ENCODE measurements around the gene PTPRU.

The PTPRU gene

DNA sequence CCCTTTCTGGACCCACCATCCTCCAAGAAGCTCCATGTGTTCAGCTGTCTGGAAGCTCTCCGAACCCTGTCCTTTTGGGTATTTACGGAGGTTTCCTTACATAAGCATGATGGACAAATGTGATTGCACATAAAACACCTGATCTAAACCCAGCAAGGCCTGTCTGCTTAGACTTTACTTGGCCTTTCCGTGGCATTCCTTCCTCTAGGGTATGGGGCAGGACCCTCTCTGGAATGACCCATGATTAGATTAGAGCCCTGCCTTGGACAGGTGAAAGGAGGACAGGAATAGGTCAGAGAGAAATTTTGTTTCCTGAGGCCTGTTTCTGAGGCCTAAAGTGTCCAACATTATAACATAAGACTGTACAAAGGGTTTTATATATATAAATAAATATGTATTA is 16.9 kb downstream of the PTPRU start:
- TF ChIP-seq CTCF (IDR thresholded peaks at IDR 0.05; ENCODE audit: insufficient read depth, low read length, missing control alignments) = no peak
- ChIA-PET POLR2A (no interaction called here), CTCF (interaction anchor here (0.8 to 1.4 kb wide), 4 partner anchors 9 to 1455 kb away, joined by 3 to 4 read pairs (median 3); partner anchors contain the start of gene PTPRU)
- no peak for DNase-seq (ENCODE audit: low read depth, low spot score)
- H3K4me3 ChIP-seq (ENCODE audit: low read depth, low read length) = no peak overlapping the region

GRCh38 chr1:29254346-29254745 is 18.0 kb downstream of the PTPRU start:
- H3K4me3 ChIP-seq (ENCODE audit: low read depth, low read length) = no peak overlapping the region
- POLR2A ChIA-PET = no interaction called here
- TF ChIP-seq CTCF (IDR thresholded peaks at IDR 0.05; ENCODE audit: insufficient read depth, low read length, missing control alignments) = no peak
- DNase-seq (ENCODE audit: low read depth, low spot score) = no peak
- CTCF ChIA-PET = no interaction called here

- DNase-seq (ENCODE audit: low read depth, low spot score) = no peak
- no peak for TF ChIP-seq CTCF (IDR thresholded peaks at IDR 0.05; ENCODE audit: insufficient read depth, low read length, missing control alignments)
- no peak overlapping the region for H3K4me3 ChIP-seq (ENCODE audit: low read depth, low read length)
- ChIA-PET POLR2A (no interaction called here), CTCF (interaction anchor here (1.3 kb wide), 1 partner anchor 10 kb away, joined by 6 read pairs; no protein-coding TSS in a partner anchor)
Observed at GRCh38 chr1:29255134-29255666, 18.9 kb downstream of the PTPRU start.

- no peak for TF ChIP-seq CTCF (IDR thresholded peaks at IDR 0.05; ENCODE audit: insufficient read depth, low read length, missing control alignments)
- ChIA-PET CTCF (interaction anchor here (0.8 to 4.0 kb wide), 4 partner anchors 8 to 1451 kb away, joined by 3 to 17 read pairs (median 5); no protein-coding TSS in a partner anchor), POLR2A (no interaction called here)
- no peak overlapping the region for H3K4me3 ChIP-seq (ENCODE audit: low read depth, low read length)
- no peak for DNase-seq (ENCODE audit: low read depth, low spot score)
Observed at GRCh38 chr1:29256394-29256793, 20.1 kb downstream of the PTPRU start.

DNA sequence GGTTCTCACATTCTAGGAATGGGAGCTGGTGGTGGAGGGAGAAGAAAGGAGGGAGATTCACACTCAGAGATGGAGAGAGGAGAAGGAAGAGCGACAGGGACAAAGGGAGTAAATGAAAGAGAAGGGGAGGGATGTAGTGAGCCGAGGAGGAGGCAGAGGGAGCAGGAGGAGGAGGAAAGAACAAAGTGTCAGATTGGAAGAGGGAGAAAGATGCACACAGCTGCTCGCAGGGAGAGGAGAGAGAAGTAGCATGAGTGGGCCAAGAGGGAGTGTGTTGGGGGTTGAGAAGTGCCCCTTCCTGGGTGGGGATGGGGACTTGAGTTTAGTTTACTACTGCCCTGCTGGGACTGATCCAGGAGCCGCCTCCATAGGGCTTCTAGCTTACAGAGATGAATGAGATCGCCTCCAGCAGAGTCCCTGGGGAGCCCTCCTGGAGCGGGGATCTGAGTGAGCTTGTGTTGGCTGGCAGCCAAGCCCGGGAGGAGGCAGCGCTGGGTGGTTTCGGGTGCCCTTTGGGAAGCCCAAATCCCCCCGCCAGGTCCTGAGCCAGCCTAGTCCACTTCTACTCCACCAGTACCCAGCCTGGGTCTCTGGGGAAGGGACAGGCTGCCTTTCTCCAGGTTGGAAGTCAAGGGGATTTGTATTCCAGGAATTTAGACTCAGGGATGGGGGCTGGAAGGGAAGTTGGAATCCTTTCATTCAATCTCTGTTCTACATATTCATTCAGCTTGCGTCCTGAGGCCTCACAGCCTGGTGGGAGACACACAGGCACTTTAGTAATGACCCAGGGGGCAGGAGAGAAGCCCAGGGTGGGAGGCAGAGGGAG is 20.9 kb downstream of the PTPRU start:
- POLR2A ChIA-PET = interaction anchor here (0.9 kb wide), 1 partner anchor 33 kb away, joined by 3 read pairs; no protein-coding TSS in a partner anchor
- H3K4me3 ChIP-seq (ENCODE audit: low read depth, low read length) = peak overlapping the region; percentile 8
- TF ChIP-seq CTCF (IDR thresholded peaks at IDR 0.05; ENCODE audit: insufficient read depth, low read length, missing control alignments) = no peak
- CTCF ChIA-PET = interaction anchor here (0.8 to 4.0 kb wide), 4 partner anchors 9 to 1450 kb away, joined by 3 to 17 read pairs (median 4); no protein-coding TSS in a partner anchor
- DNase-seq (ENCODE audit: low read depth, low spot score) = no peak
